NCI-H748 (cell line): ENCODE results near the gene ANKRD24.
"Not testable (repeated sequence)": the region's sequence is repeated elsewhere in the genome, so short reads cannot be mapped to it uniquely, and the experiment has no call there.

Experiments used
- DNase-seq: peaks from one replicate; lab custom pipeline; 2025; ENCODE audit not compliant: unreplicated experiment; lab: John Stamatoyannopoulos, UW

Gene ANKRD24

DNA sequence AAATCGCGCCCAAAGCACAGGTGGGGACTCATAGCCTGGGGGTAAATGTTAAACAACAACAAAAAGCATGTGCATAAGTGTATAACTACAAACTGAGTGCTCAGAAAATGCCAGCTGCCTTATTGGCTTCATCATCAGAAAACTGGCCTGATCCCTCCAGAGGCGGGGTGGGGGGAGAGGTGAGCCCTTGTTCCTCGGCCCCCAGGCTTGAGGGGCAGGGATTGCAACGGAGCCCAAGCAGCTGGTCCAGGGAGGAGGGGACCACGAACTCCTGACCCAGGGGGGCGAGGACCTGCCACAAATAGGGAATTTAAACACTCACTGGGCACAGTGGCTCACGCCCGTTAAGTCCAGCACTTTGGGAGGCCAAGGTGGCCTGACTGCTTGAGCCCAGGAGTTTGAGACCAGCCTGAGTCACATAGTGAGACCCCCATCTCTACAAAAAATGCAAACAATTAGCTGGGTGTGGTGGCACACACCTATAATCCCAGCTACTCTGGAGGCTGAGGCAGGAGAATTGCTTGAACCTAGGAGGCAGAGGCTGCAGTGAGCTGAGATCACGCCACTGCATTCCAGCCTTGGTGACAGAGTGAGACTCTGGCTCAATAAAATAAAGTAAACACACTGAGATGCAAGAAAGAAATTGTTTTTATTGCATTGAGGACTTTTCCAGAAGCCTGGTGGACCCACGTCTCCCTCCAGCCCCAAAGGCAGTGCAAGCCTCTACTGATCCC, 8.8 kb upstream of the ANKRD24 start:
- peak; percentile 20 for DNase-seq

GRCh38 chr19:4174213-4174894, 8.1 kb upstream of the ANKRD24 start:
- DNase-seq: no peak

- no peak for DNase-seq
These were observed 7.4 kb upstream of the ANKRD24 start for GRCh38 chr19:4174895-4175668.

GRCh38 chr19:4175669-4175931, 6.9 kb upstream of the ANKRD24 start:
- DNase-seq: no peak

DNA sequence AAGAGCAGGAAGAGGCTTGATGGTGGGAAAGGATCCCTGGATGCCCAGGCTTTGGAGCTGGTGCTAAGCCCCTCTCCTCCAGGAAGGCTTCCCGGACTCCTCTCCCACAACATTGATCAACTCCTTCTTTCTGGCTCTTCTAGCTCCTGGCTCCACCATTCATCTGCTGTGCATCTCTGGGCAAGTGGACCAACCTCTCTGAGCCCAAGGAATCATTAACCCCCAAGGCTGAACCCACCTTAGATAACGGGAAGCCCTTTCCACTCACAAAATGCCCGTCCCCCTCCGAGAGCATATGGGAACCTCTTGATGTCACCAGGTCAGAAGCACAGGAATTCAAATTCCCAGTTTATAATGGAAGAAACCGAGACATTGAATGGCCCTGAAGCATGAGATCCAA, 5.3 kb upstream of the ANKRD24 start:
- no peak for DNase-seq

DNA sequence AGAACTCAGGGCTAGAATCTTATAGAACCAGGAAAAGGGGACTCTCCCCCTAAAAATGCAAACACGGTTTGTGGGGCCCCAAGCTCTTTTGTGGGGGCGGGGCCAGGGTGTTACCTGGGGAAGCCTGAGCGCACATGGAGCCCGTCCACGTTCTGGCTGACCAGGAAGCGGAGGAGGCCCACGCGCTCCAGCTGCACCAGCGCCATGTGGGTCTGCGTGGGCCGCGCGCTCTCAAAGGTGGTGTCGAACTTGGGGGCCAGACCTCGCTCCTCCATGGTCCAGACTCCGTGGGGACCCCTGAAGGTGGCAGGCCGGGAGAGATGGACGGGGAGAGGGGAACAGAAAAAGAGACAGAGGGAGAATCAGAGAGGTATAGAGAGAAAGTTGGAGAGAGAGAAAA, 3.5 kb upstream of the ANKRD24 start:
- no peak for DNase-seq

DNA sequence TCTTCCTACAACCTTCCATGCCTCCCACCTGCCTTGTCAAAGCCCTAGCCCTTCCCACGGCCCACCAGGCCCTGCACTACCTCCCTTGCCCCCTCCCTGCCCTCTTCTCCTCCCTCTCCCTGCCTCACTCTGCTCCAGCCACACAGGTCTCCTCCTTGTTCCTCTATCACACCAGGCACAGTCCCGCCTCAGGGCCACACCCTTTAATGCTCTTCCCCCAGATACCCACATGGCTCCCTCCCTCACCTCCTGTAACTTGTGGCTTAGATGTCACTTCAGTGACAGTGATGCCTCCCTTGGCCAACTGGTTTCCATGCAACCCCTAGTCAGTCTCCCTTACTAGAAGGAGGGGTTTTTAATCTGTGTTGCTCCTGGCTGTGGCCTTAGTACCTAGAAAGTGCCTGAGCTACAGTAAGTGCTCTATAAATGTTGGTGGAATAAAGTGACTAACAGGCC, 1.4 kb upstream of the ANKRD24 start:
- DNase-seq: no peak

- peak; percentile 36 for DNase-seq
These were observed 1.7 kb downstream of the ANKRD24 start for GRCh38 chr19:4183967-4184717.

DNA sequence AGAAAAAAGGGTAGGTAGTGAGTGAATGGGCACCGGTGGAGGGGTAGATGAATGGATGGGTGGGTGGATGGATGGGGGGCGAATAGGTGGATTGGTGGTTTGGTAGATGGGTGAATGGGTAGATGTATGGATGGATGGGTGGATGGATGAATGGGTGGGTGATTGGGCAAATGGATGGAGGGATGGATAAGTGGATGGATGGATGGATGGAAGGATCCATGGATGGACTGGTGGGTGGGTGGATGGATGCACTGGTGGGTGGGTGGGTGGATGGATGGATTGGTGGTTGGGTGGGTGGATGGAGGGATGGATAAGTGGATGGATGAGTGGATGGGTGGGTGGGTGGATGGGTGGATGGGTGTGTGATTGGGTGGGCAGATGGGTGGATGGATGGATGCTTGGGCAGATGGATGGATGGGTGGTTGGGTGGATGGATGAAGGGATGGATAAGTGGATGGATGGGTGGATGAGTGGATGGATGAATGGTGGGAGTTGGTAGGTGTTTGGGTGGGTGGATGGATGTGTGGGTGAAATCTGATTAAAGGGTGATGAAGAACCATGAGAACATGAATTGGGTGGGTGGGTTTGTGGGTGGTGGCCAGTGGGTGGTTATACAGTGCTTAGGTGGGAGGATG, 2.3 kb downstream of the ANKRD24 start:
- DNase-seq: no peak

GRCh38 chr19:4185413-4186086, 3.1 kb downstream of the ANKRD24 start:
- no peak for DNase-seq

DNA sequence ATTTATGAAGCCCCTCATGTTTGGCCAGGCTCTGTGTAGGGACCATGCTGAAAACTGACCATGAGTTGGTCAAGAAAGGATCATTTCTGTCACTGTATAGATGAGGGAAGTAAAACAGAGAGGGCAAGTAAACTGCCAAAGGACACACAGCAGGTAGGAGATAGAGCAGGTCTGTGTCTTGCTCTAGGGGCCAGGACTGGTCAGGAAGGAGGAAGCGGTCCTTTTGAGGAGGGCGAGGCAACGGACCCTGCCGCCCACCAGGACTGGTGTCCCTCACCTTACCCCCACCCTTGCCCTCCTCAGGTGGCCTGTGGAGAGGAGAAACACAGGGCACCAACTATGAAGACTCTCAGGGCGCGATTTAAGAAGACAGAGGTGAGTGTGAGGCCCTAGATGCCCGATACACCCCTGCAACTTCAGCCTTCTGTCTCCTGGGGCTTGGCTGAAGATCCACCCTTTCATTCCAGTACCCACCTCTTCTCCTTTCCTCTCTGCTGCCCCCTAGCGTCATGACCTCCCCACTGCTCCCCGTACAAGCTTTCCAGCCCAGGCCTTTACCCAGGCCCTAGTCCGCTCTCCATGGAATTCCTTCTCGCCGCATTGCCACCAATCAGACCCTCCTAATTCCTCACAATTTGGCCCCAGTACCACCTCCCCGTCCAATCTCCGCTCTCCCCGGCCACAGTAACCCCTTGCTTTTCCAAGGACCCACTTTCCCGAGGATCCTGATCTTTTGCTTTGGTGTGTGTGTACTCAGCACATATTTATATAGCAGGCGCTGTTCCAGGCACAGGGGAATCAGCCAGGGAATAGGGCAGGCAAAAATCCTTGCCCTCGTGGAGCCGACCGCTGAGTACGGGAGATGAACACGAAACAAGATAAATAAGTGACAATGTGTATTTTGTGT, 3.9 kb downstream of the ANKRD24 start:
- DNase-seq: peak; percentile 60

GRCh38 chr19:4187313-4188122, 5.0 kb downstream of the ANKRD24 start:
- no peak for DNase-seq

GRCh38 chr19:4189641-4190040, 7.2 kb downstream of the ANKRD24 start:
- DNase-seq: no peak

DNA sequence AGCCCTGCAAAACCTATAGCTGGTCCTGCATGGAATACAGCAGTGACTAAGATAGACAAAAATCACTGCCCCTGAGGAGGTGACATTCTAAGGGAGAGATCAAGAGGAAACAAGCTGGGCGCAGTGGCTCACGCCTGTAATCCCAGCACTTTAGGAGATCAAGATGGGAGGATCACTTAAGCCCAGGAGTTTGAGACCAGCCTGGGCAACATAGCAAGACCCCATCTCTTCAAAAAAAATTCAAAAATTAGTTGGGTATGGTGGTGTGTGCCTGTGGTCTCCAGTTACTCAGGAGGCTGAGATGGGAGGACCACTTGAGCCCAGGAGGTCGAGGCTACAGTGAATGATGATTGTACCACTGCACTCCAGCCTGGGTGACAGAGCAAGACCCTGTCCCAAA, 10.0 kb downstream of the ANKRD24 start:
- not testable (repeated sequence) for DNase-seq

- DNase-seq: no peak
These were observed 11.9 kb downstream of the ANKRD24 start for GRCh38 chr19:4194353-4194752.

DNA sequence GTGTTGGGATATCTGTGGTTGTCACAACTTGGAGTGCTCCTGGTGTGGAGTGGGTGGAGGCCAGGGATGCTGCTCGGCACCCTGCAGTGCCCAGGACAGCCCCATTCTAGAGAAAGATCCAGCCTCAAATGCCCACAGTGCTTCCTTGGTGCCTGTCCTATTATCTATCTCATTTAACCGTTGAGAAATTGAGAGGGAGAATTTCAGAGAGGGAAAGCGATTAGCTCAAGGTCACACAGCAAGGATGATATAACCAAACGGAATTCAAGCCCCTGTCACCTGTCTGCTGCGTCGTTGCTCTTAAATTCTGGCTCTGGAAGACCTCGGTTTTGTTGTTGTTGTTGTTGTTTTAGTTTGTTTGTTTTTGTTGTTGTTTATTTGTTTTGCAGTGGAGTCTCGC, 13.5 kb downstream of the ANKRD24 start:
- no peak for DNase-seq

DNA sequence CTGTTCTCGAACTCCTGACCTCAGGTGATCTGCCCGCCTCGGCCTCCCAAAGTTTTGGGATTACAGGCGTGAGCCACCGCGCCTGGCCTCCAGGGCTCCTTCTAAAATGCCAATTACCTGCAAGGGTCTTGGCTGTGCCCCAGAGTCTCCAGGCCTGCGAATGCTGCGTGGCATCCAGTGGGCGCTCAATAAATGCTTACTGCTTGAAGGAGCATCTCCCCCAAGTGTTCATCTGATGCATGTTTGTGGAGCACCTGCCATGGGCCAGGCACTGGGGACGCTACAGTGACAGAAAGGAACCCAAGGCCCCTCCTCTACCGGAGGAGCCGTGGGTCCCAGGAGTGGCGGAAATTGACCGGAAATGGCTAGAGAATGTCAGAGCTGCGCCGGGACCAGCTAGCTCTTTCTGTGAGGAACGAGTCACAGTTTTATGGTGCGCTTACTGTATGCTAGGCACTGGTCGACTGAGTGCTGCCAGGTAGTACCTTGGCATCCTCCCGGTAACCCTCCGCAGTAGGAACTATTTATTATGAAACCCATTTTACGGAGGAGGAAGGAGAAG, 14.2 kb downstream of the ANKRD24 start:
- no peak for DNase-seq

DNA sequence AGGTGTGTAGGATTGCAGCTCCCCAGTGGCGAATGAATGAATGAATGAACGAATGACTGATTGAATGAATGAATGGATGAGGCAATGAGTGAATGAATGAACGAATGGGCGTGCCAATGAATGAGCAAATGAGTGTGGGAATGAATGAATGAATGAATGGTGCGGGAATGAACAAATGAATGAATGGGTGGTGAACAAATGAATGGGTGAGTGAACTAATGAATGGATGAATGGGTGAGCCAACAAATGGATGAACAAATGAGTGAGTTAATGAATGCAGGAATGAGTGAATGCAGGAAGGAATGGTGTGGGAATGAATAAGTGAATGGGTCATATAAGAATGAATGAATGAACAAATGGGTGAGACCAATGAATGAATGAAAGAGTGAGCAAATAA, 14.7 kb downstream of the ANKRD24 start:
- no peak for DNase-seq
